IgD-negative memory B cell (primary cell): ENCODE results near the gene EFHC2. TPM values are rescaled to one million over a fixed set of nuclear protein-coding genes. Genes with fewer than 3 reads are reported as not detected.
A peak's percentile ranks its signal among the peaks of the same experiment; 100 is the strongest.
"Not testable (repeated sequence)": the region's sequence is repeated elsewhere in the genome, so short reads cannot be mapped to it uniquely, and the experiment has no call there.

Experiments used
- H3K27ac Mint-ChIP-seq, 3 donors: one replicate each; pipeline ENCODE4 v1.8.0; 2020 to 2022; ENCODE audit warnings: mild to moderate bottlenecking in 3 of 3, mixed read lengths in 3 of 3, moderate library complexity in 1 of 3
- H3K27me3 Mint-ChIP-seq: one replicate; pipeline ENCODE4 v1.8.0; 2021; ENCODE audit warnings: mixed read lengths
- H3K36me3 Mint-ChIP-seq: one replicate; pipeline ENCODE4 v1.8.0; 2020; ENCODE audit warnings: mild to moderate bottlenecking, mixed read lengths
- H3K4me1 Mint-ChIP-seq, 3 donors: one replicate each; pipeline ENCODE4 v1.8.0; 2020 to 2022; ENCODE audit warnings: mixed read lengths in 3 of 3, mild to moderate bottlenecking in 1 of 3
- H3K4me3 Mint-ChIP-seq, 4 donors: one replicate each; pipeline ENCODE4 v1.8.0; 2020 to 2022; ENCODE audit warnings: mild to moderate bottlenecking in 4 of 4, mixed read lengths in 4 of 4, moderate library complexity in 3 of 4
- H3K9me3 Mint-ChIP-seq, 3 donors: one replicate each; pipeline ENCODE4 v1.8.0; 2020 to 2021; ENCODE audit warnings: mixed read lengths in 3 of 3, mild to moderate bottlenecking in 1 of 3
- polyA plus RNA-seq: library from polyadenylated mRNA; unstranded; fragments of 300-500 nt; fragmentation: Illumina TruSeq; gene quantifications from one replicate; pipeline ENCODE4 v1.2.3, GENCODE V29; 2021

Gene EFHC2
- polyA plus RNA-seq, 1 donor from 2014 or later, result not detected

- Mint-ChIP-seq H3K4me3 (no peak overlapping the region), H3K27me3 (peaks cover 4% of the 10 kb centered on the region), H3K4me1 (peaks cover 0 to 1% (median 0%) of the 10 kb centered on the region in 3 donors), H3K27ac (no peak overlapping the region), H3K9me3 (no peaks in the 10 kb centered on the region), H3K36me3 (peaks cover 5% of the 10 kb centered on the region)
Measured at GRCh38 chrX:44264936-44265335, 78.5 kb downstream of the EFHC2 start.

- H3K4me1 Mint-ChIP-seq, result peaks cover 0 to 4% (median 1%) of the 10 kb centered on the region in 3 donors
Measured at GRCh38 chrX:44261286-44261685, 82.2 kb downstream of the EFHC2 start.

GRCh38 chrX:44260609-44261008 is 82.9 kb downstream of the EFHC2 start:
- Mint-ChIP-seq H3K4me1 (peaks cover 5 to 11% (median 6%) of the 10 kb centered on the region in 3 donors), H3K27ac (no peak overlapping the region)

More at GRCh38 chrX:44261286-44261685, 82.2 kb downstream of the EFHC2 start:
- H3K9me3 Mint-ChIP-seq, result peaks cover 0 to 3% (median 0%) of the 10 kb centered on the region in 3 donors
- no peak overlapping the region for H3K4me3 Mint-ChIP-seq
- peaks cover 10% of the 10 kb centered on the region for H3K27me3 Mint-ChIP-seq
- H3K36me3 Mint-ChIP-seq, result peaks cover 5% of the 10 kb centered on the region
- H3K27ac Mint-ChIP-seq, result no peak overlapping the region

GRCh38 chrX:44255742-44256141 is 87.7 kb downstream of the EFHC2 start:
- Mint-ChIP-seq H3K9me3 (peaks cover 0 to 16% (median 11%) of the 10 kb centered on the region in 3 donors), H3K27me3 (peaks cover 16% of the 10 kb centered on the region), H3K4me3 (peak overlapping the region in 1 of 4 donors; percentile 1), H3K4me1 (peaks cover 14 to 41% (median 37%) of the 10 kb centered on the region in 3 donors)
- not testable (repeated sequence) for H3K27ac Mint-ChIP-seq, H3K36me3 Mint-ChIP-seq

More at GRCh38 chrX:44260609-44261008, 82.9 kb downstream of the EFHC2 start:
- peaks cover 5% of the 10 kb centered on the region for H3K36me3 Mint-ChIP-seq
- peaks cover 10% of the 10 kb centered on the region for H3K27me3 Mint-ChIP-seq
- no peak overlapping the region for H3K4me3 Mint-ChIP-seq
- H3K9me3 Mint-ChIP-seq, result peaks cover 0 to 8% (median 4%) of the 10 kb centered on the region in 3 donors

GRCh38 chrX:44253575-44253942 is 89.9 kb downstream of the EFHC2 start:
- Mint-ChIP-seq H3K4me1 (peaks cover 14 to 41% (median 37%) of the 10 kb centered on the region in 3 donors), H3K27ac (peak overlapping the region; percentile 11 to 94 (median 92)), H3K9me3 (peaks cover 0 to 16% (median 11%) of the 10 kb centered on the region in 3 donors), H3K4me3 (peak overlapping the region; percentile 3 to 91 (median 79)), H3K27me3 (peaks cover 12% of the 10 kb centered on the region), H3K36me3 (peaks cover 6% of the 10 kb centered on the region)

- H3K27me3 Mint-ChIP-seq, result peaks cover 12% of the 10 kb centered on the region
- H3K9me3 Mint-ChIP-seq, result peaks cover 0 to 16% (median 11%) of the 10 kb centered on the region in 3 donors
- peak overlapping the region; percentile 11 to 94 (median 92) for H3K27ac Mint-ChIP-seq
- H3K4me1 Mint-ChIP-seq, result peaks cover 14 to 41% (median 37%) of the 10 kb centered on the region in 3 donors
- H3K4me3 Mint-ChIP-seq, result peak overlapping the region; percentile 3 to 91 (median 79)
- not testable (repeated sequence) for H3K36me3 Mint-ChIP-seq
Measured at GRCh38 chrX:44252688-44253574, 90.5 kb downstream of the EFHC2 start.

- no peak overlapping the region for H3K4me3 Mint-ChIP-seq
- peaks cover 0 to 13% (median 2%) of the 10 kb centered on the region in 3 donors for H3K4me1 Mint-ChIP-seq
- no peak overlapping the region for H3K27ac Mint-ChIP-seq
- H3K36me3 Mint-ChIP-seq, result no peaks in the 10 kb centered on the region
- H3K9me3 Mint-ChIP-seq, result no peaks in the 10 kb centered on the region
- peaks cover 10% of the 10 kb centered on the region for H3K27me3 Mint-ChIP-seq
Measured at GRCh38 chrX:44247468-44247867, 96.0 kb downstream of the EFHC2 start.

GRCh38 chrX:44246826-44247225 is 96.6 kb downstream of the EFHC2 start:
- Mint-ChIP-seq H3K27ac (no peak overlapping the region), H3K27me3 (peaks cover 10% of the 10 kb centered on the region)

GRCh38 chrX:44245733-44246132 is 97.7 kb downstream of the EFHC2 start:
- peaks cover 0 to 5% (median 0%) of the 10 kb centered on the region in 3 donors for H3K4me1 Mint-ChIP-seq
- no peak overlapping the region for H3K27ac Mint-ChIP-seq
- H3K36me3 Mint-ChIP-seq, result no peaks in the 10 kb centered on the region
- H3K9me3 Mint-ChIP-seq, result no peaks in the 10 kb centered on the region
- H3K27me3 Mint-ChIP-seq, result peaks cover 10% of the 10 kb centered on the region
- peak overlapping the region in 1 of 4 donors; percentile 12 for H3K4me3 Mint-ChIP-seq

More at GRCh38 chrX:44246826-44247225, 96.6 kb downstream of the EFHC2 start:
- H3K4me3 Mint-ChIP-seq, result no peak overlapping the region
- no peaks in the 10 kb centered on the region for H3K36me3 Mint-ChIP-seq
- H3K4me1 Mint-ChIP-seq, result peaks cover 0 to 8% (median 1%) of the 10 kb centered on the region in 3 donors
- H3K9me3 Mint-ChIP-seq, result no peaks in the 10 kb centered on the region

- Mint-ChIP-seq H3K4me3 (no peak overlapping the region), H3K27ac (no peak overlapping the region)
Measured at GRCh38 chrX:44244008-44244407, 99.5 kb downstream of the EFHC2 start.

GRCh38 chrX:44241546-44241945 is 101.9 kb downstream of the EFHC2 start:
- Mint-ChIP-seq H3K36me3 (no peaks in the 10 kb centered on the region), H3K27me3 (peaks cover 3% of the 10 kb centered on the region), H3K4me1 (peaks cover 0 to 5% (median 0%) of the 10 kb centered on the region in 3 donors), H3K27ac (no peak overlapping the region), H3K4me3 (no peak overlapping the region), H3K9me3 (no peaks in the 10 kb centered on the region)

More at GRCh38 chrX:44244008-44244407, 99.5 kb downstream of the EFHC2 start:
- Mint-ChIP-seq H3K36me3 (no peaks in the 10 kb centered on the region), H3K27me3 (peaks cover 9% of the 10 kb centered on the region), H3K9me3 (no peaks in the 10 kb centered on the region), H3K4me1 (peaks cover 0 to 5% (median 0%) of the 10 kb centered on the region in 3 donors)

GRCh38 chrX:44240036-44240435 is 103.4 kb downstream of the EFHC2 start:
- no peaks in the 10 kb centered on the region for H3K36me3 Mint-ChIP-seq
- no peak overlapping the region for H3K4me3 Mint-ChIP-seq
- peaks cover 0 to 5% (median 0%) of the 10 kb centered on the region in 3 donors for H3K4me1 Mint-ChIP-seq
- no peaks in the 10 kb centered on the region for H3K9me3 Mint-ChIP-seq
- no peak overlapping the region for H3K27ac Mint-ChIP-seq
- H3K27me3 Mint-ChIP-seq, result peaks cover 2% of the 10 kb centered on the region

GRCh38 chrX:44239036-44239435 is 104.4 kb downstream of the EFHC2 start:
- H3K27me3 Mint-ChIP-seq, result peaks cover 3% of the 10 kb centered on the region
- H3K4me3 Mint-ChIP-seq, result no peak overlapping the region
- peaks cover 0 to 3% (median 0%) of the 10 kb centered on the region in 3 donors for H3K4me1 Mint-ChIP-seq
- no peaks in the 10 kb centered on the region for H3K9me3 Mint-ChIP-seq
- no peak overlapping the region for H3K27ac Mint-ChIP-seq
- H3K36me3 Mint-ChIP-seq, result no peaks in the 10 kb centered on the region

- no peaks in the 10 kb centered on the region for H3K9me3 Mint-ChIP-seq
- H3K27me3 Mint-ChIP-seq, result peaks cover 5% of the 10 kb centered on the region
- no peak overlapping the region for H3K27ac Mint-ChIP-seq
- no peaks in the 10 kb centered on the region for H3K4me1 Mint-ChIP-seq
- H3K36me3 Mint-ChIP-seq, result no peaks in the 10 kb centered on the region
- H3K4me3 Mint-ChIP-seq, result no peak overlapping the region
Measured at GRCh38 chrX:44235534-44235933, 107.9 kb downstream of the EFHC2 start.

- no peaks in the 10 kb centered on the region for H3K9me3 Mint-ChIP-seq
- no peak overlapping the region for H3K27ac Mint-ChIP-seq
- peaks cover 3% of the 10 kb centered on the region for H3K27me3 Mint-ChIP-seq
- no peaks in the 10 kb centered on the region for H3K36me3 Mint-ChIP-seq
- no peak overlapping the region for H3K4me3 Mint-ChIP-seq
- no peaks in the 10 kb centered on the region for H3K4me1 Mint-ChIP-seq
Measured at GRCh38 chrX:44234541-44234940, 108.9 kb downstream of the EFHC2 start.
